ENCODE measurements around the gene GNRH2.

Gene GNRH2

GRCh38 chr20:3031524-3032147, 11.8 kb upstream of the GNRH2 start:
- DNase-seq (ENCODE audit: extremely low read depth, low read depth): no peak
- TF ChIP-seq, protein P1, sequence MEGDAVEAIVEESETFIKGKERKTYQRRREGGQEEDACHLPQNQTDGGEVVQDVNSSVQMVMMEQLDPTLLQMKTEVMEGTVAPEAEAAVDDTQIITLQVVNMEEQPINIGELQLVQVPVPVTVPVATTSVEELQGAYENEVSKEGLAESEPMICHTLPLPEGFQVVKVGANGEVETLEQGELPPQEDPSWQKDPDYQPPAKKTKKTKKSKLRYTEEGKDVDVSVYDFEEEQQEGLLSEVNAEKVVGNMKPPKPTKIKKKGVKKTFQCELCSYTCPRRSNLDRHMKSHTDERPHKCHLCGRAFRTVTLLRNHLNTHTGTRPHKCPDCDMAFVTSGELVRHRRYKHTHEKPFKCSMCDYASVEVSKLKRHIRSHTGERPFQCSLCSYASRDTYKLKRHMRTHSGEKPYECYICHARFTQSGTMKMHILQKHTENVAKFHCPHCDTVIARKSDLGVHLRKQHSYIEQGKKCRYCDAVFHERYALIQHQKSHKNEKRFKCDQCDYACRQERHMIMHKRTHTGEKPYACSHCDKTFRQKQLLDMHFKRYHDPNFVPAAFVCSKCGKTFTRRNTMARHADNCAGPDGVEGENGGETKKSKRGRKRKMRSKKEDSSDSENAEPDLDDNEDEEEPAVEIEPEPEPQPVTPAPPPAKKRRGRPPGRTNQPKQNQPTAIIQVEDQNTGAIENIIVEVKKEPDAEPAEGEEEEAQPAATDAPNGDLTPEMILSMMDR (IDR thresholded peaks at IDR 0.05; ENCODE audit: low read depth, low read length): no peak

DNA sequence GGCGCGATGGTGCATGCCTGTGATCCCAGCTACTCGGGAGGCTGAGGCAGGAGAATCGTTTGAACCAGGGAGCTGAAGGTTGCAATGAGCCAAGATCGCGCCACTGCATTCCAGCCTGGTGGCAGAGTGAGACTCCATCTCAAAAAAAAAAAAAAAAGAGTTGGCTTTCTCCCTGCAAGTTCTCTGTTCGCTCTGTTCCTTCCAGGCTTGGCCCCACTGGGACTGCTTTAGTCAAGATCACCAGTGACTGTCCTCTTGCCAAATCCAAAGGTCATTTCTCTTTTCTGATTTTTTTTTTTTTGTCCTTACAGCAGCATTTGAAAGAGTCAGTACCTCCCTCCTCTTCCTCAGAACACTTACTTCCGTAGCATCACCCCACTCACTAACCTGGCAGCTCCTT, 10.8 kb upstream of the GNRH2 start:
- TF ChIP-seq, protein P1 (IDR thresholded peaks at IDR 0.05; ENCODE audit: low read depth, low read length): no peak
- DNase-seq (ENCODE audit: extremely low read depth, low read depth): no peak

DNA sequence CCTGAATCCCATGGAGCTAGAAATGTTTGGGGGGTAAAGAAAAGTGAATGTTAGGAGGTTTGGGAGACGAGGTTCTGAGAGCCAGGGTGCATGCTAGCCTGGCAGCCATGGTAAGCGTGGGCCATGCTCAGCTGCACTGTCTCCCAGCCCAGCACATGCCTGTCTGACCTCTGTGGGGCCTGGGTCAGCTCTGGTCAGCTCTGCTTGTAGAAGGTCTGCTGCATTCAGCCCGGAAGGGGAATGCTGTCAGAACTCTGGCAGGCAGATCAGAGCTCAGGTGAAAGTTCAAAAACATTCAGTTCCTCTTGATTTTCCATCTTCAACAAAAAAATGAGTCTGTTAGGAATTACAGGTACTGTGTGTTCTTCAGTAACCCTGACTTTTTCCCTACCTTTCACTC, 5.8 kb upstream of the GNRH2 start:
- DNase-seq (ENCODE audit: extremely low read depth, low read depth): no peak
- TF ChIP-seq, protein P1 (IDR thresholded peaks at IDR 0.05; ENCODE audit: low read depth, low read length): no peak

GRCh38 chr20:3038454-3038853, 5.0 kb upstream of the GNRH2 start:
- TF ChIP-seq, protein P1 (IDR thresholded peaks at IDR 0.05; ENCODE audit: low read depth, low read length): no peak
- no peak for DNase-seq (ENCODE audit: extremely low read depth, low read depth)

DNA sequence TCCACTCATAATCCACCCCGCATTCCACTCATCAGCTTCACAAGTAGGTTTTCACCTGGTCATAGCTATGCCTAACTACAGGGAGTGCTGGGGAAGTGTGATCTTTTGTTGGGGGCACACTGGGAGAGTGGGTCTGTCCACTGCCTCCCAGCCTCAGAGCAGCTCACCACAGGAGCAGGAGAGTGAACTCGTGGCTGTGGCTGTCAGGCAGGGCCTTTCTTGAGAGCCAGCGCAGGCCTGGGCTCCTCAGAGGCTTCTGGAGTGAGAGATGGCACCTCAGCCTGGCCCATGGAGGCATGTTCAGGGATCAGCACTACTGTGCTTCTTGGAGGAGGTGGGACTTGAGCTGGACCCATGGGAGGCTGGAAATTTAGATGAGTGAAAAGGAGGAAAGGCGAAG, 4.0 kb upstream of the GNRH2 start:
- TF ChIP-seq, protein P1 (IDR thresholded peaks at IDR 0.05; ENCODE audit: low read depth, low read length): no peak
- DNase-seq (ENCODE audit: extremely low read depth, low read depth): no peak

- TF ChIP-seq, protein P1 (IDR thresholded peaks at IDR 0.05; ENCODE audit: low read depth, low read length): no peak
- DNase-seq (ENCODE audit: extremely low read depth, low read depth): no peak
Observed at GRCh38 chr20:3040086-3040485, 3.3 kb upstream of the GNRH2 start.

- TF ChIP-seq, protein P1 (IDR thresholded peaks at IDR 0.05; ENCODE audit: low read depth, low read length): no peak
- no peak for DNase-seq (ENCODE audit: extremely low read depth, low read depth)
Observed at GRCh38 chr20:3041854-3042409, 1.5 kb upstream of the GNRH2 start.
